Vagina (tissue), 2 donors: ENCODE data around the gene NTM.

Source experiments
- CTCF ChIP-seq, 3 experiments: fragments of 450-650 bp in 2 of 3; fragments of 200-600 bp in 1 of 3; sonication (generic) in 1 of 3; IDR thresholded peaks; one replicate each; pipeline ENCODE4 v1.5.1; 2017 to 2019; ENCODE audit warnings: antibody characterized with exemption in 3 of 3, mild to moderate bottlenecking in 2 of 3, moderate library complexity in 2 of 3
- POLR2A ChIP-seq, 2 donors: fragments of 450-650 bp; IDR thresholded peaks; one replicate each; pipeline ENCODE4 v1.6.1; 2017; ENCODE audit warnings: antibody characterized with exemption in 2 of 2, mild to moderate bottlenecking in 2 of 2, moderate library complexity in 2 of 2
- POLR2AphosphoS5 ChIP-seq, 2 donors: sonication (generic); formaldehyde crosslinking; IDR thresholded peaks; one replicate each; pipeline ENCODE4 v1.9.0; 2017; ENCODE audit warnings: antibody characterized with exemption in 2 of 2, mild to moderate bottlenecking in 2 of 2, low read depth in 1 of 2; ENCODE audit not compliant: insufficient read depth in 1 of 2

- TF ChIP-seq CTCF (IDR thresholded peaks at IDR 0.05) (no peak), POLR2AphosphoS5 (IDR thresholded peaks at IDR 0.05; ENCODE audit: insufficient read depth in 1 of 2, low read depth in 1 of 2) (no peak), POLR2A (IDR thresholded peaks at IDR 0.05) (no peak)
These were observed 128.8 kb downstream of the NTM start for GRCh38 chr11:131499199-131499598.
